Measurements from ENCODE around the gene SNX13.

SNX13 gene

GRCh38 chr7:17939606-17940301 lies 540 bp downstream of the SNX13 start:
- H3K4me1 ChIP-seq (ENCODE audit: control insufficient read depth in 1 of 2, insufficient read depth in 1 of 2, low read depth in 1 of 2, low read length in 1 of 2): peaks cover 43 to 48% of the 10 kb centered on the region in 2 experiments

GRCh38 chr7:17939211-17939605 lies 1.1 kb downstream of the SNX13 start:
- peak overlapping the region; percentile 95 for H3K27ac ChIP-seq
- peak overlapping the region; percentile 79 to 96 for H3K4me3 ChIP-seq (ENCODE audit: low read depth in 1 of 2, low read length in 1 of 2)
- no peaks in the 10 kb centered on the region for H3K27me3 ChIP-seq
- peaks cover 49 to 53% of the 10 kb centered on the region in 2 experiments for H3K4me1 ChIP-seq (ENCODE audit: control insufficient read depth in 1 of 2, insufficient read depth in 1 of 2, low read depth in 1 of 2, low read length in 1 of 2)
- no peaks in the 10 kb centered on the region for H3K36me3 ChIP-seq
- no peak for TF ChIP-seq CTCF (IDR thresholded peaks at IDR 0.05)
- H3K9me3 ChIP-seq: no peaks in the 10 kb centered on the region

More at GRCh38 chr7:17939606-17940301, 540 bp downstream of the SNX13 start:
- Histone ChIP-seq H3K27me3 (no peaks in the 10 kb centered on the region), H3K36me3 (no peaks in the 10 kb centered on the region), H3K9me3 (no peaks in the 10 kb centered on the region), H3K4me3 (ENCODE audit: low read depth in 1 of 2, low read length in 1 of 2) (peak overlapping the region; percentile 79 to 96), H3K27ac (peak overlapping the region; percentile 95)
- no peak for TF ChIP-seq CTCF (IDR thresholded peaks at IDR 0.05)

- peak overlapping the region in 1 of 2 experiments; percentile 79 for H3K4me3 ChIP-seq (ENCODE audit: low read depth in 1 of 2, low read length in 1 of 2)
- H3K4me1 ChIP-seq (ENCODE audit: control insufficient read depth in 1 of 2, insufficient read depth in 1 of 2, low read depth in 1 of 2, low read length in 1 of 2): peaks cover 53 to 60% of the 10 kb centered on the region in 2 experiments
- H3K9me3 ChIP-seq: no peaks in the 10 kb centered on the region
- no peaks in the 10 kb centered on the region for H3K36me3 ChIP-seq
- H3K27ac ChIP-seq: peak overlapping the region; percentile 95
- no peaks in the 10 kb centered on the region for H3K27me3 ChIP-seq
- no peak for TF ChIP-seq CTCF (IDR thresholded peaks at IDR 0.05)
Observed at GRCh38 chr7:17937506-17938120, 2.7 kb downstream of the SNX13 start.

GRCh38 chr7:17936321-17936720 lies 4.0 kb downstream of the SNX13 start:
- H3K9me3 ChIP-seq: no peaks in the 10 kb centered on the region
- H3K27ac ChIP-seq: no peak overlapping the region
- H3K36me3 ChIP-seq: no peaks in the 10 kb centered on the region
- no peaks in the 10 kb centered on the region for H3K27me3 ChIP-seq
- no peak overlapping the region for H3K4me3 ChIP-seq (ENCODE audit: low read depth in 1 of 2, low read length in 1 of 2)
- no peak for TF ChIP-seq CTCF (IDR thresholded peaks at IDR 0.05)
- H3K4me1 ChIP-seq (ENCODE audit: control insufficient read depth in 1 of 2, insufficient read depth in 1 of 2, low read depth in 1 of 2, low read length in 1 of 2): peaks cover 56 to 65% of the 10 kb centered on the region in 2 experiments

GRCh38 chr7:17934612-17935240 lies 5.6 kb downstream of the SNX13 start:
- no peak overlapping the region for H3K4me3 ChIP-seq (ENCODE audit: low read depth in 1 of 2, low read length in 1 of 2)
- H3K4me1 ChIP-seq (ENCODE audit: control insufficient read depth in 1 of 2, insufficient read depth in 1 of 2, low read depth in 1 of 2, low read length in 1 of 2): peaks cover 63 to 72% of the 10 kb centered on the region in 2 experiments

More at GRCh38 chr7:17934612-17935240, 5.6 kb downstream of the SNX13 start:
- Histone ChIP-seq H3K9me3 (no peaks in the 10 kb centered on the region), H3K27ac (peak overlapping the region; percentile 50), H3K27me3 (no peaks in the 10 kb centered on the region), H3K36me3 (no peaks in the 10 kb centered on the region)
- TF ChIP-seq CTCF (IDR thresholded peaks at IDR 0.05): no peak

Measured in neutrophil (primary cell).